GM18520 (cell line): ENCODE results near the gene IFIT3.

ENCODE experiments used
- ATAC-seq: cut with Tn5 transposase; IDR thresholded peaks from one replicate; pipeline ENCODE4 v1.9.1; 2021; ENCODE audit not compliant: unreplicated experiment

Gene IFIT3

GRCh38 chr10:89355394-89355931 is 27.7 kb downstream of the IFIT3 start:
- no peak for ATAC-seq

- no peak for ATAC-seq
Observed at GRCh38 chr10:89357096-89357495, 29.3 kb downstream of the IFIT3 start.

GRCh38 chr10:89357975-89358374 is 30.2 kb downstream of the IFIT3 start:
- no peak for ATAC-seq

GRCh38 chr10:89360157-89360556 is 32.4 kb downstream of the IFIT3 start:
- no peak for ATAC-seq

- no peak for ATAC-seq
Observed at GRCh38 chr10:89362929-89363328, 35.1 kb downstream of the IFIT3 start.

GRCh38 chr10:89363729-89364442 is 36.1 kb downstream of the IFIT3 start:
- no peak for ATAC-seq

GRCh38 chr10:89364531-89364930 is 36.7 kb downstream of the IFIT3 start:
- no peak for ATAC-seq

- peak; percentile 88 for ATAC-seq
Observed at GRCh38 chr10:89367529-89367928, 39.7 kb downstream of the IFIT3 start.

GRCh38 chr10:89368129-89368528 is 40.3 kb downstream of the IFIT3 start:
- ATAC-seq, result no peak

- ATAC-seq, result no peak
Observed at GRCh38 chr10:89369156-89370105, 41.6 kb downstream of the IFIT3 start.

- ATAC-seq, result no peak
Observed at GRCh38 chr10:89371079-89371478, 43.3 kb downstream of the IFIT3 start.

GRCh38 chr10:89371987-89372386 is 44.2 kb downstream of the IFIT3 start:
- no peak for ATAC-seq

GRCh38 chr10:89373916-89374711 is 46.3 kb downstream of the IFIT3 start:
- ATAC-seq, result no peak

GRCh38 chr10:89374713-89375141 is 46.9 kb downstream of the IFIT3 start:
- ATAC-seq, result no peak

- no peak for ATAC-seq
Observed at GRCh38 chr10:89377705-89378637, 50.2 kb downstream of the IFIT3 start, which contains the start of gene IFIT1B. TSS of gene IFIT1B (plus strand) at chr10:89378056. CDS start at chr10:89378136, 80 bp downstream.

GRCh38 chr10:89379103-89379502 is 51.3 kb downstream of the IFIT3 start:
- ATAC-seq, result no peak

- no peak for ATAC-seq
Observed at GRCh38 chr10:89382757-89383156, 55.0 kb downstream of the IFIT3 start.

GRCh38 chr10:89384474-89385340 is 56.9 kb downstream of the IFIT3 start:
- ATAC-seq, result no peak

GRCh38 chr10:89388806-89389205 is 61.0 kb downstream of the IFIT3 start:
- ATAC-seq, result no peak
